Measurements from ENCODE around the gene AGBL5. TPM values are rescaled to one million over a fixed set of nuclear protein-coding genes. Genes with fewer than 3 reads are reported as not detected.

Gene AGBL5
- total and polyA plus RNA-seq, 9 of the 15 experiments (the other 6 are each of a cell fraction or from before 2014, with no cell fraction given): 3.3 to 52.7 (median 26.2) TPM

DNA sequence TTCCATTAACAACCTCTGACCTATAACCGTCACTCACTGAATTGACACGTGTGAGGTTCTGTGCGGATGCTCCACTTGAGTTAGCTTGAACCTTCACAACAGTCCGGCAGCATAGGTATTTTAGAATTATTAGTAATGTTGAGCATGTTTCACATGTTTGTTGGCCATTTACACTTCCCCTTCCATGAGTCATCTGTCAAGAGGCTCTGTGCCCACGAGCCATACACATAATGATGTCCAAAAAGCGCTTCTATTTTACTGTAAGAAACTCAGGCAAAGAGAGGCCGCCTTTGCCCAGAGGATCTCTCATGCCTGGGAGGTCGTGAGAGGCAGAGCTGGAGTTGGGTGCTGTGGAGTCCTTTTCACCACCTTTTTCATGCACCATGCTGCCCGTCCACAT is 47.6 kb upstream of the AGBL5 start (continued):
- no peak for TF ChIP-seq E2F1 (CRISPR knock-in tag; IDR thresholded peaks at IDR 0.05)
- TF ChIP-seq ZNF592 (IDR thresholded peaks at IDR 0.05): peak; percentile 64
- TF ChIP-seq, protein P1, sequence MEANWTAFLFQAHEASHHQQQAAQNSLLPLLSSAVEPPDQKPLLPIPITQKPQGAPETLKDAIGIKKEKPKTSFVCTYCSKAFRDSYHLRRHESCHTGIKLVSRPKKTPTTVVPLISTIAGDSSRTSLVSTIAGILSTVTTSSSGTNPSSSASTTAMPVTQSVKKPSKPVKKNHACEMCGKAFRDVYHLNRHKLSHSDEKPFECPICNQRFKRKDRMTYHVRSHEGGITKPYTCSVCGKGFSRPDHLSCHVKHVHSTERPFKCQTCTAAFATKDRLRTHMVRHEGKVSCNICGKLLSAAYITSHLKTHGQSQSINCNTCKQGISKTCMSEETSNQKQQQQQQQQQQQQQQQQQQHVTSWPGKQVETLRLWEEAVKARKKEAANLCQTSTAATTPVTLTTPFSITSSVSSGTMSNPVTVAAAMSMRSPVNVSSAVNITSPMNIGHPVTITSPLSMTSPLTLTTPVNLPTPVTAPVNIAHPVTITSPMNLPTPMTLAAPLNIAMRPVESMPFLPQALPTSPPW (CRISPR knock-in tag; IDR thresholded peaks at IDR 0.05): 0 out of 2 replicates have a peak, but pooled peaks have one; percentile 9
- TF ChIP-seq ZNF263 (CRISPR knock-in tag; IDR thresholded peaks at IDR 0.05; ENCODE audit: borderline replicate concordance): no peak
- TF ChIP-seq ZNF551 (CRISPR knock-in tag; IDR thresholded peaks at IDR 0.05): no peak
- TF ChIP-seq ZNF395 (CRISPR knock-in tag; IDR thresholded peaks at IDR 0.05): peak; percentile 43; the same call in 1 of the 2 replicates
- TF ChIP-seq SUPT5H (IDR thresholded peaks at IDR 0.05): no peak
- no peak for TF ChIP-seq HDAC2 (IDR thresholded peaks at IDR 0.05)
- no peak for TF ChIP-seq NCOA4 (IDR thresholded peaks at IDR 0.05; ENCODE audit: partially characterized antibody)
- TF ChIP-seq, protein P2, sequence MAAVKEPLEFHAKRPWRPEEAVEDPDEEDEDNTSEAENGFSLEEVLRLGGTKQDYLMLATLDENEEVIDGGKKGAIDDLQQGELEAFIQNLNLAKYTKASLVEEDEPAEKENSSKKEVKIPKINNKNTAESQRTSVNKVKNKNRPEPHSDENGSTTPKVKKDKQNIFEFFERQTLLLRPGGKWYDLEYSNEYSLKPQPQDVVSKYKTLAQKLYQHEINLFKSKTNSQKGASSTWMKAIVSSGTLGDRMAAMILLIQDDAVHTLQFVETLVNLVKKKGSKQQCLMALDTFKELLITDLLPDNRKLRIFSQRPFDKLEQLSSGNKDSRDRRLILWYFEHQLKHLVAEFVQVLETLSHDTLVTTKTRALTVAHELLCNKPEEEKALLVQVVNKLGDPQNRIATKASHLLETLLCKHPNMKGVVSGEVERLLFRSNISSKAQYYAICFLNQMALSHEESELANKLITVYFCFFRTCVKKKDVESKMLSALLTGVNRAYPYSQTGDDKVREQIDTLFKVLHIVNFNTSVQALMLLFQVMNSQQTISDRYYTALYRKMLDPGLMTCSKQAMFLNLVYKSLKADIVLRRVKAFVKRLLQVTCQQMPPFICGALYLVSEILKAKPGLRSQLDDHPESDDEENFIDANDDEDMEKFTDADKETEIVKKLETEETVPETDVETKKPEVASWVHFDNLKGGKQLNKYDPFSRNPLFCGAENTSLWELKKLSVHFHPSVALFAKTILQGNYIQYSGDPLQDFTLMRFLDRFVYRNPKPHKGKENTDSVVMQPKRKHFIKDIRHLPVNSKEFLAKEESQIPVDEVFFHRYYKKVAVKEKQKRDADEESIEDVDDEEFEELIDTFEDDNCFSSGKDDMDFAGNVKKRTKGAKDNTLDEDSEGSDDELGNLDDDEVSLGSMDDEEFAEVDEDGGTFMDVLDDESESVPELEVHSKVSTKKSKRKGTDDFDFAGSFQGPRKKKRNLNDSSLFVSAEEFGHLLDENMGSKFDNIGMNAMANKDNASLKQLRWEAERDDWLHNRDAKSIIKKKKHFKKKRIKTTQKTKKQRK (IDR thresholded peaks at IDR 0.05; ENCODE audit: borderline replicate concordance, low read depth, low read length): no peak
- TF ChIP-seq JUND (IDR thresholded peaks at IDR 0.05; ENCODE audit: borderline replicate concordance, low read depth, low read length): peak; percentile 83
- TF ChIP-seq JUND (tag; IDR thresholded peaks at IDR 0.05; ENCODE audit: borderline replicate concordance, low read depth, low read length): peak; percentile 71; the same call in 2 of the 3 replicates
- no peak for TF ChIP-seq POLR2AphosphoS2 (IDR thresholded peaks at IDR 0.05; ENCODE audit: low read length)
- TF ChIP-seq ZNF311 (CRISPR knock-in tag; IDR thresholded peaks at IDR 0.05): peak; percentile 14; the same call in 1 of the 2 replicates
- TF ChIP-seq OTX1 (CRISPR knock-in tag; IDR thresholded peaks at IDR 0.05): no peak
- no peak for TF ChIP-seq CREB1 (IDR thresholded peaks at IDR 0.05)
- no peak for TF ChIP-seq CREB1 (CRISPR knock-in tag; IDR thresholded peaks at IDR 0.05)
- no peak for TF ChIP-seq DPF2 (IDR thresholded peaks at IDR 0.05)
